HG02943 (cell line): ENCODE measurements around the gene SPATA32.

Experiments used
- ATAC-seq: cut with Tn5 transposase; IDR thresholded peaks from one replicate; pipeline ENCODE4 v1.9.1; 2021; ENCODE audit warnings: mild to moderate bottlenecking, low read depth, moderate library complexity; ENCODE audit not compliant: unreplicated experiment

Gene SPATA32

GRCh38 chr17:45221081-45222013, 40.5 kb downstream of the SPATA32 start, which contains the start of gene FMNL1:
FMNL1 (plus strand) TSS chr17:45221885; CDS start chr17:45222125, 240 bp downstream.
- no peak for ATAC-seq

GRCh38 chr17:45220079-45220478, 41.8 kb downstream of the SPATA32 start:
- no peak for ATAC-seq

- ATAC-seq = no peak
Observed at GRCh38 chr17:45218895-45219661, 42.8 kb downstream of the SPATA32 start.
